PC-3 (cell line): ENCODE results near the gene KMT2C.

Source experiments
- CTCF ChIP-seq: fragments of 300-600 bp; sonication (generic); conservative IDR thresholded peaks from 2 replicates; pipeline ENCODE4 v1.5.1; 2017; ENCODE audit warnings: antibody characterized with exemption, low read depth, mild to moderate bottlenecking, low read length
- EZH2 ChIP-seq: fragments of 300-600 bp; sonication (generic); IDR thresholded peaks from one replicate; pipeline ENCODE4 v1.6.1; 2017; ENCODE audit warnings: antibody characterized with exemption, mild to moderate bottlenecking, low read length; ENCODE audit not compliant: unreplicated experiment

GRCh38 chr7:152120776-152121175, 315.0 kb downstream of the KMT2C start:
- TF ChIP-seq CTCF: no peak
- TF ChIP-seq EZH2: no peak
